SK-N-MC (cell line): ENCODE data around the gene TLE7.

Experiments
- EZH2 ChIP-seq: fragments of 200-600 bp; sonication (generic); IDR thresholded peaks from one replicate; pipeline ENCODE4 v1.6.1; 2017; ENCODE audit warnings: antibody characterized with exemption
- FOXP2 ChIP-seq: optimal IDR thresholded peaks from 2 replicates; pipeline ENCODE3; 2011; ENCODE audit warnings: mild to moderate bottlenecking, moderate library complexity; ENCODE audit not compliant: insufficient read depth; ENCODE audit errors: extremely low read length, control extremely low read depth
- POLR2AphosphoS5 ChIP-seq: IDR thresholded peaks from 2 replicates; pipeline ENCODE4 v1.6.1; 2012; ENCODE audit warnings: mild to moderate bottlenecking, low read depth, low read length, borderline replicate concordance

DNA sequence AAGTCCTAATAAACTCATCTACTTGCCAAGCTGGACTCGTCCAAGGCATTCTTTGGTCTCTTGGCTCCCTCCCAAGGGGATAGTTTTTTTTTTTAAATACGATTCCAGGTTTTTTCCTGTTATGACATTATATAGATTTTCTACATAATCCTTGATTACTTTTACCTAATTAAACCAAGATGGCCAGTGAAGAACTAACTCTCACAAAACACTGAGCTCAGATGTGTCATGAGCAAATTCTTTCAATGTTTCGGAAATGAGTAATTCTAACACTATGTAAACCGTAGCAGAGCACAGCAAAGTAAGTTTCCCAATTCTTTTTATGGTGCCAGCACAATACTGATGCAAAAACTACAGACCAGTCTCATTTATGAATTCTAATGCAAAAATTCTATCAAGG lies 18.4 kb upstream of the TLE7 start:
- TF ChIP-seq FOXP2 (no peak), POLR2AphosphoS5 (no peak), EZH2 (no peak)
